D721Med (cell line): ENCODE measurements around the gene PLEKHA6.

Source experiments
- DNase-seq: peaks from one replicate; pipeline ENCODE4 v3.0.0; 2011; ENCODE audit warnings: low spot score; ENCODE audit not compliant: insufficient read length
- FAIRE-seq: peaks from 2 replicates; lab custom pipeline; 2011; peaks lifted over from hg19 to GRCh38; lab: Jason Lieb, UNC
- CTCF ChIP-seq: IDR thresholded peaks from 2 replicates; pipeline ENCODE4 v1.5.1; 2012; ENCODE audit warnings: mild to moderate bottlenecking, control low read depth; ENCODE audit not compliant: insufficient read depth; ENCODE audit errors: missing control alignments

The PLEKHA6 gene

GRCh38 chr1:204212715-204213114 is 147.0 kb downstream of the PLEKHA6 start:
- no peak for TF ChIP-seq CTCF
- DNase-seq, result no peak
- FAIRE-seq, result no peak

DNA sequence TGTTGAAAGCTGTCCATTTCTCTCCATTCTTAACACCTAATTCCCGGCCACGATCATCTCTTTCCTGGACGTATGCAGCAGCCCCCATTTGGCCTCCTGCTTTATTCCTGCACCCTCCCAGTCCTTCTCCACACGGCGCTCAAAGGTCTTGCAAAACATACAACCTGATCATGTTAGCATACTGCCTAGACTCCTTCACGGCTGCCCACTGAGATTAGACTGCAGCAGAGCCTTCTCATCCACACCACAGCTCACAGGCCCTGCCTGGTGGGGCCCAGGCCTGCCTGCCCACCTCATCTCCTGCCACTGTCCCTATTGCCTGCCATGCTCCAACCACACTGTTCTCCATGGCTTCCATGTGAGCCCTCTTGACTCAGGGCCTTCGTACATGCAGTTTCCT is 148.7 kb downstream of the PLEKHA6 start:
- no peak for TF ChIP-seq CTCF
- FAIRE-seq (no peak), DNase-seq (no peak)

- no peak for FAIRE-seq
- DNase-seq, result peak; percentile 78
- TF ChIP-seq CTCF, result peak; percentile 90
Observed at GRCh38 chr1:204207136-204207616, 152.6 kb downstream of the PLEKHA6 start.

DNA sequence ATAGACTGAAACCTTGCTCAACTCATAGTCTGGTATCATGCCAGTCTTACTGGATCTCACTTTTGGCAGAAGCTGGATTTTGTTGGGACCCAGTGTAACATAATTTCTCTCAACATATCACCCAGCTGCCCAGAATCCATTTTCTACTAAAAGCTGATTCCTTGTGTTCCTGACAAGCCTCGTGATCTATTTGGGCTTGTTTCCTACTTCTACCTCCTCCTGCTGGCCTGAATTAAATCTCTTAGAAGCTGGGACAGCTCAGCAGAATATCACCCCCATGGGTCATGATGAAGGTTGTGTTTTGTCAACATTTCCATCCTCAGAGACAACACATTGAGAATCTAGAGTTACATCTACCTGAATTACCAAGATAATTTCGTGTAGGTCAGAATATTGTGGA is 153.6 kb downstream of the PLEKHA6 start:
- DNase-seq (no peak), FAIRE-seq (peak; percentile 6)
- TF ChIP-seq CTCF, result no peak

- DNase-seq, result no peak
- FAIRE-seq, result peak; percentile 95
- TF ChIP-seq CTCF, result no peak
Observed at GRCh38 chr1:204205486-204205885, 154.2 kb downstream of the PLEKHA6 start.

GRCh38 chr1:204204944-204205343 is 154.8 kb downstream of the PLEKHA6 start:
- TF ChIP-seq CTCF, result no peak
- FAIRE-seq (no peak), DNase-seq (no peak)

GRCh38 chr1:204203206-204203767 is 156.4 kb downstream of the PLEKHA6 start:
- TF ChIP-seq CTCF, result no peak
- DNase-seq, result no peak
- FAIRE-seq, result no peak
